Ascending aorta (tissue), 2 donors: Measurements from ENCODE around the gene CSPG4. TPM values are rescaled to one million over a fixed set of nuclear protein-coding genes. Genes with fewer than 3 reads are reported as not detected.
A peak's percentile ranks its signal among the peaks of the same experiment; 100 is the strongest.

Experiments used
- DNase-seq, 2 donors: peaks; one replicate each; pipeline ENCODE4 v3.0.0-alpha.2; 2019; ENCODE audit warnings: low spot score in 2 of 2
- H3K27ac ChIP-seq, 2 donors: fragments of 200-600 bp; sonication (generic); one replicate each; pipeline ENCODE4 v1.5.1; 2016 to 2017; ENCODE audit warnings: mild to moderate bottlenecking in 1 of 2
- H3K27me3 ChIP-seq: fragments of 200-600 bp; sonication (generic); one replicate; pipeline ENCODE4 v1.5.1; 2017
- H3K36me3 ChIP-seq, 2 donors: fragments of 200-600 bp; sonication (generic); one replicate each; pipeline ENCODE4 v1.5.1; 2016
- H3K4me1 ChIP-seq, 2 donors: fragments of 200-600 bp; sonication (generic); one replicate each; pipeline ENCODE4 v1.5.1; 2016 to 2017; ENCODE audit warnings: mild to moderate bottlenecking in 1 of 2
- H3K4me3 ChIP-seq, 2 donors: fragments of 200-600 bp; sonication (generic); one replicate each; pipeline ENCODE4 v1.5.1; 2016 to 2017; ENCODE audit warnings: mild to moderate bottlenecking in 1 of 2
- H3K9me3 ChIP-seq, 2 donors: fragments of 200-600 bp; sonication (generic); one replicate each; pipeline ENCODE4 v1.5.1; 2016
- intact Hi-C: fragments of 100-400 bp; cut with DNase I; formaldehyde crosslinking; loops from one replicate; pipeline ENCODE4 v1.15.1; 2023
- total RNA-seq: library from RNA; depleted of rRNA; stranded (reverse); fragments of >200 nt; gene quantifications from one replicate; pipeline ENCODE4 v1.1.0, GENCODE V29; 2016
- TF ChIP-seq, protein P1 (sequence below), 3 experiments: fragments of 200-600 bp in 2 of 3; fragments of 450-650 bp in 1 of 3; sonication (generic) in 2 of 3; IDR thresholded peaks; one replicate each; pipeline ENCODE4 v1.5.1; 2016 to 2019; ENCODE audit warnings: antibody characterized with exemption in 3 of 3, mild to moderate bottlenecking in 1 of 3, moderate library complexity in 1 of 3

The CSPG4 gene
- total RNA-seq, 1 donor from 2014 or later, result 258 TPM

DNA sequence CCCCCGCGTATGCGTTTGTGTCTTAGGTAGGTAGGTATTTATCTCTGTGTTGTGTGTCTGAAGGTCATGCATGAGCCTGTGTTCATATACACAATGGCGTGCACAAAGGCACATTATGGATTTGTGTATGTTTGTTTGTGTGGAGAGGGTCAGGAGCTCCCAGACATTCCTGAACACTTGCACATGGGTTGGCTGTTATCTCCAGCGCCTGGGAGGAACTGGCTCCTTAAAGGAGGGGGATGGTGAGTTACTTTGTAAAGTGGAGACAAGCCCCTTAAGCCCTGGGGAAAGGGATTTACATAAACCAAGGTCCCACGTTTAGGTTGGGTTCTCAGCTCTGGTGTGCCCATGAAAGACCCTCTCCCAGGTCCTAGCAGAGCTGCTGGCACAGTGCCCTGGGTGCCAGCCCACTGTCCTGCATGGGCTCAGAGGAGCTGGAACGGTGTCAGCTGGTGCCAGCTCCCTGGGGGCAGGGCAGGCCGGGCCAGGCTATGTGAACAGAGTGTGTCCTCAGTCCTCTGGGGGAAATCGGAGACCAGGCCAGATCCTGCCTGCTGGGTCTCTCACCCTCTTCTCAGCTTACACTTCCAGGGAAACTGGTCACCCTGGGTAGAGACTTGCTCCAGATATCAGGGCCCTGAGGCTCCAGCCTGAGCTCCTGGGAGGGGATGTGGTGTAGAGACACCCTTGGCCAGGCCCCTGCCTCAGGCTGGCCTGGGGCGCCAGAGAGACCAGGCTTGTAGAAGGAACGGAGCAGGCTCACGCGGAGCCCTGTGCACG lies 39.8 kb downstream of the CSPG4 start:
- DNase-seq, result peak in 1 of 2 donors; percentile 85
- H3K36me3 ChIP-seq, result peaks cover 21 to 22% of the 10 kb centered on the region in 2 donors
- no peaks in the 10 kb centered on the region for H3K9me3 ChIP-seq
- peak overlapping the region in 1 of 2 donors; percentile 33 for H3K4me3 ChIP-seq
- intact Hi-C loops, result loop anchor here (5.0 kb wide), 1 partner anchor 36 kb away; no protein-coding TSS in a partner anchor
- H3K27me3 ChIP-seq, result no peaks in the 10 kb centered on the region
- TF ChIP-seq, protein P1, sequence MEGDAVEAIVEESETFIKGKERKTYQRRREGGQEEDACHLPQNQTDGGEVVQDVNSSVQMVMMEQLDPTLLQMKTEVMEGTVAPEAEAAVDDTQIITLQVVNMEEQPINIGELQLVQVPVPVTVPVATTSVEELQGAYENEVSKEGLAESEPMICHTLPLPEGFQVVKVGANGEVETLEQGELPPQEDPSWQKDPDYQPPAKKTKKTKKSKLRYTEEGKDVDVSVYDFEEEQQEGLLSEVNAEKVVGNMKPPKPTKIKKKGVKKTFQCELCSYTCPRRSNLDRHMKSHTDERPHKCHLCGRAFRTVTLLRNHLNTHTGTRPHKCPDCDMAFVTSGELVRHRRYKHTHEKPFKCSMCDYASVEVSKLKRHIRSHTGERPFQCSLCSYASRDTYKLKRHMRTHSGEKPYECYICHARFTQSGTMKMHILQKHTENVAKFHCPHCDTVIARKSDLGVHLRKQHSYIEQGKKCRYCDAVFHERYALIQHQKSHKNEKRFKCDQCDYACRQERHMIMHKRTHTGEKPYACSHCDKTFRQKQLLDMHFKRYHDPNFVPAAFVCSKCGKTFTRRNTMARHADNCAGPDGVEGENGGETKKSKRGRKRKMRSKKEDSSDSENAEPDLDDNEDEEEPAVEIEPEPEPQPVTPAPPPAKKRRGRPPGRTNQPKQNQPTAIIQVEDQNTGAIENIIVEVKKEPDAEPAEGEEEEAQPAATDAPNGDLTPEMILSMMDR (IDR thresholded peaks at IDR 0.05), result no peak
- peak overlapping the region; percentile 95 to 97 for H3K27ac ChIP-seq
- peaks cover 28 to 70% of the 10 kb centered on the region in 2 donors for H3K4me1 ChIP-seq

DNA sequence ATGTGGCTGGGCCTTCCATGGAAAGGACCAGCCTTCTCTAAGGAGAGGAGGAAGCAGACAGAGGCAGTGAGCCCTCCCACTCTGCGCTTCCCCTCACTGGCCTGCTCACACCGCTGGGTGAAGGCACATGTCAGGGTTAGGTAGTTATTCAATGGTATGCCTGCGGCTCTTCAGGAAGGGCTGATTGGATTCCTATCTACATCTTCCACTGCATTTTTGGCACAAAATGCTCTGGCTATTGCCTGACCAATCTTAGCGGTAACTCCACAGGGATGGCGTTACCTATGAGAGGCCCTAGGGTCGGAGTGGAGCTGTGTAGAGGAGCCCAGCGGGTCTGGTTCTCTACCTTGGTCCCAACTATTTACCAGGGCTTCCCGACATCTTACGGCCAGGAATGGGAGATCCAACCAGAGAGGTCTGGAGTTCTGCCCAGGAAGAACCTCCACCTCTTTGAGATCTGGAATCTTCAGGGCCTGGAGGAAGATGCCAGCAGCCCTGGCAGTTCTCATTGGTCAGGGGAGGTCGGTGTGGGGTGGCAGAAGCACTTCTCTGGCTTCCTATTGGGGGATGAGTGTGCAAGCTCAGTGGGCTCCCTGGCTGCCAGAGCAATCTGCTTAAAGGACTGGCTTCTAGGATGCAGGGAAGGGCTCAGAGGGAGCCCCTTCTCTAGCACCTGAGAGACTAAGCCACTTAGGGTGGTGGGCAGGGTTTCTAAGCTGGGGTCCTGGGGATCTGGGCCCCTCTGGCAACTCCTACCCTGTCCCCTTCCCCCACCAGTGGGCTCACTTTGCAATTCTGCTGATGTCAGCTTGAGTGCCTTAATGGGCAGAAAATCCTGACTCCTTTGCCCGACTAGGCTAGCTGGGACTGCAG lies 40.7 kb downstream of the CSPG4 start:
- H3K27ac ChIP-seq, result peak overlapping the region; percentile 95 to 97
- DNase-seq, result no peak
- peaks cover 36 to 78% of the 10 kb centered on the region in 2 donors for H3K4me1 ChIP-seq
- no peaks in the 10 kb centered on the region for H3K9me3 ChIP-seq
- intact Hi-C loops, result loop anchor here (5.0 kb wide), 1 partner anchor 35 kb away; no protein-coding TSS in a partner anchor
- peaks cover 13 to 15% of the 10 kb centered on the region in 2 donors for H3K36me3 ChIP-seq
- no peak overlapping the region for H3K4me3 ChIP-seq
- H3K27me3 ChIP-seq, result no peaks in the 10 kb centered on the region
- TF ChIP-seq, protein P1 (IDR thresholded peaks at IDR 0.05), result no peak

DNA sequence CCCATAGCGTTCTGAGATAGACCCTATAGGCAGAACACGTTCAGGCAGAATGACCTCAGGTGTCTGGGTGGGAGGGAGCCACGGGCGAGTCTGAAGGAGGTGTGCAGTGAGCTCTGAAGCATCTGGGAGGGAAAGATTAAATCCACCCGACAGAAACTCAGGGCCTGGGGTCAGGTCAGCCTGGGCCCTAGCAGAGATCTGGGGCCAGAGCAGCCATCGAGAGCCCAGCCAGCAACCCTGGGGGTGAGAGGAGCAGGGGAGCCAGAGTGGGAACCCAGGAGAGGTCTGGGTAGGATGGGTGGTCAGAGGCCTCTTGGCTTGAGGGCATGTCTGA lies 42.8 kb downstream of the CSPG4 start:
- intact Hi-C loops, result loop anchor here (5.0 kb wide), 1 partner anchor 33 kb away; no protein-coding TSS in a partner anchor
- H3K9me3 ChIP-seq, result no peaks in the 10 kb centered on the region
- peaks cover 29 to 75% of the 10 kb centered on the region in 2 donors for H3K4me1 ChIP-seq
- H3K4me3 ChIP-seq, result no peak overlapping the region
- H3K27ac ChIP-seq, result peak overlapping the region; percentile 95 to 97
- DNase-seq, result no peak
- TF ChIP-seq, protein P1 (IDR thresholded peaks at IDR 0.05), result no peak
- no peaks in the 10 kb centered on the region for H3K27me3 ChIP-seq
- no peaks in the 10 kb centered on the region for H3K36me3 ChIP-seq

DNA sequence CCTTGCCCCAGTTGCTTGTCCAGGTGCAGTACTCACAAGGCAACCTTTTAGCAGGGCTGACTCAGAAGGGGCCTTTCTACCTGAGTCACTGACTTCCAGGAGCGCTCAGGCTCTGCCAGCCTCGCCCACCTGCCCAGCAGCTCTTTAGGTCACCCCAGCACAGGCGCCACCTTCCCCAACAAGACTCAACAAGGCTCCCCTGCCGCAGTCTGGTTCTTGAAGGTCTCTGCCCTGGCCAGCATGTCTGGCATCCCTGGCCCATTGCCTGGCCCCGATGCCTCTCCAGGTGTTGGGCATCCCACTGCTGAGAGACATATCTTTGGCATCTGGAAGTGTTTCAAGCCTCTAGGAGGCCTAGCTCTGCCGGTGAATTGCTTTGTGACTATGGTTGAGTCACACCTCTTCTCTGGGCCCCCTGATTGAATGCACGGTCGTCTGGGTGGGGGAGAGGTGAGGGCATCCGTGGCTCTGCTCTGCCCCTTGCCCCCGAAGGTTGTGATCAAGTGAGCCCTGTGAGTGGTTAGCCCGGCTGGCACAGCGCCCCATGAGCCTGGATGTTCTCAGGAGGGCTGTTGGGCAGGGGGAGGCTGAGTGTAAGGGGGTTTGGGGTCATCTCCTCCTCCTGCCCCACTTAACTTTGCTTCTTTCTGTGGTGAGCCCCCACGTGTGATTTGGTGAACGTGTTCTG lies 43.3 kb downstream of the CSPG4 start:
- intact Hi-C loops, result no loop called here
- Histone ChIP-seq H3K4me3 (no peak overlapping the region), H3K9me3 (no peaks in the 10 kb centered on the region), H3K36me3 (no peaks in the 10 kb centered on the region), H3K27ac (peak overlapping the region; percentile 95 to 97), H3K27me3 (no peaks in the 10 kb centered on the region), H3K4me1 (peaks cover 24 to 69% of the 10 kb centered on the region in 2 donors)
- no peak for DNase-seq
- TF ChIP-seq, protein P1 (IDR thresholded peaks at IDR 0.05), result no peak

DNA sequence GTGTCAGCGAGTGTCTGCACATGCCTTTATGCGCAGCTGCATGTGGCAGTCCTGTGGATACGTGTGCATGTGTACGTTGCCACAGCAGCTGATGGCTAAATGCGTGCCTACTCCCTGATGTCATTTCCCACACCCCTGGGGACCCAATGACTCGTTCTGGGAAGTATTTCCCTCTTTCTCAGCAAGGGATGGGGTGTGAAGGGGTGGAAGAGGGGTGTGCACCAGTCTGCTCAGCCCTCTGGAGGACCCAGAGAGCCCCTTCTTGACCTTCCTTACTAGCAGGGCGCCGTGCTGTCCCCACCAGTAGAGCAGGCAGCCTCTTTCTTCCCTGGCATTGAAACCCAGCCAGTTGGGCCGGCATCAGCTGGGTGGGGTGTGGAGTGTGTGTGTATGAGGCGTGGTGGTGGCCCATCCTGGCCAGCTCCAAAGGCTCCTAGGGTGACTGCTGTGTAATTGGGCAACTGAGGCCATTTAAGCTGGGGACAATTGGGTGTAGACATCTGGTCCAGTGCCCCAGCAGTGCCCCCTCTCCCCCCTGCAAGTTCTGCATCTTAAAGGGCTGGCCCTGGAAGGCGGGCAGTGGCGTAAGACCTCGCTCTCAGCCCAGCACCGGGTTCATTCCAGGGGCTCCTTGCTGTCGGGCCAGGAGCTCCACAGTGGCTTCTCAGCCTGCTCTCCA lies 45.7 kb downstream of the CSPG4 start:
- H3K4me1 ChIP-seq, result peaks cover 12 to 55% of the 10 kb centered on the region in 2 donors
- intact Hi-C loops, result no loop called here
- TF ChIP-seq, protein P1 (IDR thresholded peaks at IDR 0.05), result no peak
- H3K4me3 ChIP-seq, result peak overlapping the region in 1 of 2 donors; percentile 7
- H3K27ac ChIP-seq, result peak overlapping the region; percentile 95 to 97
- DNase-seq, result peak; percentile 82 to 97
- no peaks in the 10 kb centered on the region for H3K9me3 ChIP-seq
- peaks cover 0 to 6% of the 10 kb centered on the region in 2 donors for H3K36me3 ChIP-seq
- H3K27me3 ChIP-seq, result no peaks in the 10 kb centered on the region
